Measurements from ENCODE around the gene KRTAP5-4.
"Not testable (repeated sequence)": the region's sequence is repeated elsewhere in the genome, so short reads cannot be mapped to it uniquely, and the experiment has no call there.

DNA sequence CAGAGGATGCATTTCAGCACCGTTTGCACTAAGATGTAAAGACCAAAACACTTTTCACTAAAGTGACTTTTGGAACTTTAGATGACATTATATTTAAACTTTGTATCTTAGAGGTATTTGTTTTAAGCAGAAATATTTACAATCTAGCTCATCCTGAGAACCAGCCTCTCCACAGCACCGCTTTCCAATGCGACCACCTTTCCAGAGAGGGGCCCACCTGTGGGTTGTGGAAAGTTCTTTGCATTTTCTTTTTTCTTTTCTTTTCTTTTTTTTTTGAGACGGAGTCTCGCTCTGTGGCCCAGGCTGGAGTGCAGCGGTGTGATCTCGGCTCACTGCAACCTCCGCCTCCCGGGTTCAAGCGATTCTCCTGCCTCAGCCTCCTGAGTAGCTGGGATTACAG is 24.6 kb upstream of the KRTAP5-4 start:
- TF ChIP-seq, protein P1, sequence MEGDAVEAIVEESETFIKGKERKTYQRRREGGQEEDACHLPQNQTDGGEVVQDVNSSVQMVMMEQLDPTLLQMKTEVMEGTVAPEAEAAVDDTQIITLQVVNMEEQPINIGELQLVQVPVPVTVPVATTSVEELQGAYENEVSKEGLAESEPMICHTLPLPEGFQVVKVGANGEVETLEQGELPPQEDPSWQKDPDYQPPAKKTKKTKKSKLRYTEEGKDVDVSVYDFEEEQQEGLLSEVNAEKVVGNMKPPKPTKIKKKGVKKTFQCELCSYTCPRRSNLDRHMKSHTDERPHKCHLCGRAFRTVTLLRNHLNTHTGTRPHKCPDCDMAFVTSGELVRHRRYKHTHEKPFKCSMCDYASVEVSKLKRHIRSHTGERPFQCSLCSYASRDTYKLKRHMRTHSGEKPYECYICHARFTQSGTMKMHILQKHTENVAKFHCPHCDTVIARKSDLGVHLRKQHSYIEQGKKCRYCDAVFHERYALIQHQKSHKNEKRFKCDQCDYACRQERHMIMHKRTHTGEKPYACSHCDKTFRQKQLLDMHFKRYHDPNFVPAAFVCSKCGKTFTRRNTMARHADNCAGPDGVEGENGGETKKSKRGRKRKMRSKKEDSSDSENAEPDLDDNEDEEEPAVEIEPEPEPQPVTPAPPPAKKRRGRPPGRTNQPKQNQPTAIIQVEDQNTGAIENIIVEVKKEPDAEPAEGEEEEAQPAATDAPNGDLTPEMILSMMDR (conservative IDR thresholded peaks at IDR 0.05 in 1 of 2, IDR thresholded peaks at IDR 0.05 in 1 of 2; ENCODE audit: low read depth in 1 of 2, low read length in 2 of 2), result not testable (repeated sequence)
- TF ChIP-seq EZH2 (IDR thresholded peaks at IDR 0.05; ENCODE audit: low read length, missing control alignments), result not testable (repeated sequence)
